Hematopoietic multipotent progenitor cell treated with erythropoietin and hydrocortisone succinate and interleukin-3 and kit ligand, for 17 days (in vitro differentiated cells): ENCODE data around the gene CNTNAP2.

Source experiments
- DNase-seq: peaks from one replicate; pipeline ENCODE4 v3.0.0-alpha.2; 2015; ENCODE audit warnings: low spot score

The CNTNAP2 gene

GRCh38 chr7:146423446-146423845, 306.8 kb downstream of the CNTNAP2 start:
- no peak for DNase-seq

- DNase-seq: no peak
These were observed 307.5 kb downstream of the CNTNAP2 start for GRCh38 chr7:146424084-146424483.

DNA sequence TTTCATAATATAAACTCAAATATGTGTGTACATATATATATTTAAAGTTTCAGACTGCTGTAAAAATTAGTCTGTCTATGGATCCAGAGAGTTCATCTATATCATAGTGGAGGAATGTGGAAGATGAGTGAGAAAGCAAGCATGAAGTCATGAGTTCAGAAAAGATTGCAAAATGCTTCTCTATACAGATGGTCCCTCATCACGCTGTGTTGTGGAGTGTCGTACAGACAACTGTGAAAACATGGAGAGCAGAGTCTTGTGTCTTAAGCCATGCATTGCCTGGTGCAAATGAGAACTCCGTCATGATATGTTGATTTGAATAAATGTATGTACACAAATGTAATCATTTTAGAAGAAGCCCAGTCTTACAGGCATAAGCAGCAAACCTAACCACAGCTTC, 316.9 kb downstream of the CNTNAP2 start:
- DNase-seq: no peak

GRCh38 chr7:146443102-146443501, 326.5 kb downstream of the CNTNAP2 start:
- DNase-seq: no peak

GRCh38 chr7:146449625-146450024, 333.0 kb downstream of the CNTNAP2 start:
- DNase-seq: no peak

DNA sequence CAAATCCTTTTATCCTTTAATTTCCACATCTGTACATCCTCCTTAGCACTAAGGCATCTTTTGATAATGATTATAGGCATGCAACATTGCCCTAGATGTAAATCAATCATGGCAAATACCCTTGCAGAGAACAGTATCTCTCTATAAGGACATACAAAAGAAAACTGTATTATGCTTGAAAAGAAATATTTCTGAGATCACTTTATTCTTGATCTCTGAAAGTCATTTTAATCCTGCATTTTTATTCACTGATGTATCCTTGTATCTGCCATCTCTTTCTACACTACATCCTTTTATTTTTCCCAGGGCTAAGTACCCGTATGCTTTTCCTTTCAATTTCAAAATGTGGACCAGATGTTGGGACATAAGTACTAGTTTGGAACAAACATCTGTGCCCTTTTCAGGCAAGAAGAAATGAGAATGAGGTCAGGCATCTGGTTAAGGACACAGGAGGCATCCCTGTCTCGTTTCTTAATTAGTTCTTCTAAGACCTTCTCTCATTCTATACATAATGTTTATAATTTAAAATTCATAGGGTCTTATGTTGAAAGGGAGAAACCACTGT, 338.6 kb downstream of the CNTNAP2 start:
- no peak for DNase-seq

- no peak for DNase-seq
These were observed 362.4 kb downstream of the CNTNAP2 start for GRCh38 chr7:146479040-146479439.

DNA sequence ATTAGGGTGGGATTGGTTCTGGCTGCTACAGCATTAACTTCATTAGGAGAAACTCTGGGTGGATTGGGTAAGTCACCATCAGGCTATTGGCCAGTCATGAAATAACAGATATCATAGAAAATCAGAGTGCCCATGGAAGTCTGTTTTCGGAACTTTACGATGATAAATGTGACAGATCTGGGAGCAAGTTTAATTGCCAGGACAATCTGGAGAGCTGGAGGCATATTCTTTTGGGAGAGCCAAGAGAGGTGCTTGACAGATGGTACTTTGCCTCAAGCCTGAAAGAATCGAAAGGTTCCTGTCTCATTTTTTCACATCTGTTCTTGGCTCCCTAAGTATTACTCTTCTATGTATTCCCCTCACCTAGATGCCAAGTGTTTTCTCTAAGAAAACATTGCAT, 369.9 kb downstream of the CNTNAP2 start:
- DNase-seq: no peak

DNA sequence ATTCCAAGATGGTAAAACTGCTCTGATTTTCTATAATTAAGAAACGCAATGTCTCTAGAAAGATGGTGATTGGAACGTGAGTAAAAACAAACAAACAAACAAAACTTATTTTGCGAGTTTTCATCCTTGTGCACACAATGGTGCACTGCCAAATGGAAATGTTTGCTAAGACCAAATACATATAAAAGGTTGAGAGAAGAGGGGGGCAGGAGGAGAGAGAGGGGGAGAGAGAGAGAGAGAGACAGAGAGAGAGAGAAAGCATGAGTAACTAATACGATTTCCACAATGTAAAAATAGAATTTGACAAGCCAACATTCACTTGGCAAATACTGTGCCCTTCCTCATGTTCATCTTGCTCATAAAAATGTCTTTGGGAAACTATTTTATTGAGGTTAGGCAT, 375.4 kb downstream of the CNTNAP2 start:
- no peak for DNase-seq

DNA sequence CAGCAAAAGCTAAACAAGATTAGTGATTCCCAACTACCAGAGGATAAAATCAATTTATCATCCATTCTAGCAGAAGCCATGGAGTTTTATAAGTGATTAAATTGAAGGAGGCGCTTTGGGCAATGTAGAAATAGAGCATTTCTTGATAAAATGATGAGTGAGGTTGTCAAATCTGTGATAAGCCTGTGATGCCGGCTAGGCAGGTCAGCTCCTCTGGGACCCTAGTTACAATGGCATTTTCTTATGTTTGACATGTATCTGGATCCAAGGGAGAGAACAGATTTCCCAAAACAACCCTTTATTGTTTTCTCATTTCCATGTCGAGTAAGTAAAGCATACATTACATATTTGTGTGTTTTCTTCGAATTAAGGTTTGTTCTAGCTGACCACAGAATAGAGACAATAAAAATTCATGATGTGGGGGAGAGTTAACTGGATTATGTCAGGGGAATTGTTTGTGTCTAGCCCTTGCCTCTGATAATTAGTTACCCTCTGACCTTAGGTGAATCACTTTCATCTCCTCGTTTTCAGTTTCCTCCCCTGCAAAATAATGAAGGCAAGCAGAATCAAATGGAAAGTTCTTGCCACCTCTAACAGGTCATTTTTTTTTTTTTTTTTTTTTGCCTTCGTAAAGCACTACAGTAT, 378.5 kb downstream of the CNTNAP2 start:
- DNase-seq: no peak

- no peak for DNase-seq
These were observed 380.1 kb downstream of the CNTNAP2 start for GRCh38 chr7:146496657-146497056.

DNA sequence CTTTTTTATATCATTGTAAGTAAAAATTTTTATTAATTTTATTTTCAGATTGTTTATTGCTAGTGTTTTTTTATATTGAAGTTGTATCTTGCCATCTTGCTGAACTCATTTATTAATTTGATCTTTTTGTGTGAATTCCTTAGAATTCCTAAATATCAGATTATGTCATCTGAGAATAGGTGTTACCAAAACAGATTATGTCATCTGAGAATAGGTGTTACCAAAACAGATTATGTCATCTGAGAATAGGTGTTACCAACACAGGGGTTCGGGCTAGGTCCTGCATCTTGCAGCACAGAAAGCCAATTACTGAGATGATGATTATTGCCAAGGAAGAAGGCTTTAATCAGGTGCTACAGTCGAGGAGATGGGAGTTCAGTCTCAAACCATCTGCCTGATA, 383.4 kb downstream of the CNTNAP2 start:
- no peak for DNase-seq

DNA sequence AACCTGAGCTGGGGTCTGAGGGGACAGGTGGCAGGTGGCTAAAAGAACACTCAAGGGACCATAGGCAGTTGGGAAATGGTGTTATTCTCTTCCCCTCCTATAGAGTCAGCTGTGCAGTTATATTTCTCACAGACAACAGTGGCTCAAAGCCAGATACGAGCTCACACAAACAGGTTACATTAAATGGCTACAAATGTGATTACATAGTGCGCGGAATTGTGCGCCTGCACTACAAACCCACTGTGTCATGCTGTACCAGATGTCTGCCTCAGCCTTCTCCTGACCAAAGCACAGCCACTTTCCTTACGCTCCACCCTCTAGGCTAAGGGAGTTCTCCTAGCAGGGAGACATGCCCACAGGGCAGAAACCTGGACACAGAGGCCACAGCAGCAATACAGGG, 387.2 kb downstream of the CNTNAP2 start:
- no peak for DNase-seq

GRCh38 chr7:146510088-146510680, 393.6 kb downstream of the CNTNAP2 start:
- no peak for DNase-seq

- no peak for DNase-seq
These were observed 397.7 kb downstream of the CNTNAP2 start for GRCh38 chr7:146514304-146514703.

DNA sequence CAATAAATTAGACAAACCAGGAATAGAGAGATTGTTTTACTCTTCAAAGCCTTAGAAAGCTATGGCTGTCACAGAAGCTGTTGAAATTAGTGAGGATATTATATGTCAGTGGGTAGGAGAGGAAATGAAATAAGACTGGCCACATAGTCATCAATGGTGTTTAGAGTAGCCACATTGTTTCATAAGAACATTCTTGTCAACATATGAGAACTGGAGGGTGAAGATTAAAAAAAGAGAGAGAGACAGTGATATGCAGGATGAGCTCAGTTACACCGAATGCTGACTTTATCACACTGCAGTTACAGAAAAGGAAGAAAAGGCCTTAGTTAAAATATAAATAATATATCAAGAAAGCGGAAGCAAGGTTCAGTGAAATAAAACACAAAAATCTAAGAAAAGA, 412.0 kb downstream of the CNTNAP2 start:
- DNase-seq: no peak

DNA sequence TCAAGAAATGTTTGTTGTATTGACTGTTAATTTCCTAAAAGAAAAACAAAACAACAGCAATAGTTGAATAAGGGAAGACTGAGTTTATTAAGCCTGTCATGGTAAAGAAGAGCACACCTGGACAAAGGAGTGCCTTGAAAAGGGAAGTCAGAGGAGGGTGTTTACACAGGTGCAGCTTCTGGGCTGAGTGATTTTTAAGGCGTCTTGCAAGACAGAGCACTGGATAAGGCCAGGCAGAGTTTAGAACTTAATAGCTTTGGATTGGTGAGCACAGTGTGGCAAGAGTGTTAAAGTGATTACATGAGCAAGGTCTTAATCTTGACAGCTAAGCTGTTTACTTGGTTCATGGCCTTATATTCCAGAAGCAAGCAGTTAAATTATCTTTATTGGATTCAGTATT, 423.2 kb downstream of the CNTNAP2 start:
- DNase-seq: no peak

GRCh38 chr7:146542101-146542500, 425.5 kb downstream of the CNTNAP2 start:
- no peak for DNase-seq

GRCh38 chr7:146544748-146545147, 428.1 kb downstream of the CNTNAP2 start:
- DNase-seq: no peak

GRCh38 chr7:146548816-146549215, 432.2 kb downstream of the CNTNAP2 start:
- no peak for DNase-seq

GRCh38 chr7:146554556-146554955, 438.0 kb downstream of the CNTNAP2 start:
- no peak for DNase-seq

DNA sequence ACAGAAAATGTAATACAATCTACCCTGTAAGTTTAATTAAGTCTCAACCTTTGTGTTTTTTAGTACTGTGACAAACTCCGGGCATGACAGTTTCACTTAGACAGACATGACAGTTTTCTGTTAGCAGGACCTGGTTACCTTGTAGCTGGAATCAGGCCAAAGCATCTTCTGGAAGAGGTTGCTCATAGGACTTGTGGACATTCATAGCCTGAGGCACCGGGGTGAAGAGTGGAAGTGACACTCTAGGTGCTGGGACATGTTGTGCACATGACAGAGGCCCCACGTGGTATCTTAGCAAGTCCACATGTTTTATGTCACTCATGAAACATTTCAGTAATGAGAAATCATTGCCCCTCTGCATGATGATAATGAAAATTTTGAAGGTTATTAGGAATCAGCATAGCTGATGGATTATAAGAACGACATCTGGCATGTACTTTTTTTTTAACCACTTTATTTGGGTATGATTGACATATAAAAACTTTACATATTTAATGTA, 441.4 kb downstream of the CNTNAP2 start:
- DNase-seq: no peak

- no peak for DNase-seq
These were observed 449.3 kb downstream of the CNTNAP2 start for GRCh38 chr7:146565872-146566271.

DNA sequence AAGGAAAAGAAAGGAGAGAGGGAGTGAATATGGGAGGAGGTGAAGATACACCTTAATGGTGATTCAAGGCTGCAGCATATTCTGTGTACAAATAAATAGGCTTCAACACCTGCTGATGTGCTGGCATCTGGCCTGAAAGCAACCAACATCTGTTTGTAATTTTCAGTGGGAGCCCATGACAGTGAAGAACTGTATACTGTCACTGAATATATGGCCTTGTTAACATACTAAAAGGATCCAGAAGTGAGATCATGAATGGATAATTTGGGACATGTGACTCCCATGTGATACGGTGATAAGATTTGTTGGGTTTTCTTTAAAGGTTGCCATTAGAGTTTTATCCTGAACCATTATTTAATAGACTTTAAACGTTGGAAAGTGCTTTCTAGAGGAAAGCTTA, 459.3 kb downstream of the CNTNAP2 start:
- no peak for DNase-seq
